HG03457 (cell line): ENCODE results near the gene CR1.
"Not testable (repeated sequence)": the region's sequence is repeated elsewhere in the genome, so short reads cannot be mapped to it uniquely, and the experiment has no call there.

ENCODE experiments used
- ATAC-seq: cut with Tn5 transposase; IDR thresholded peaks from one replicate; pipeline ENCODE4 v1.9.1; 2021; ENCODE audit warnings: moderate number of reproducible peaks; ENCODE audit not compliant: unreplicated experiment

Gene CR1

DNA sequence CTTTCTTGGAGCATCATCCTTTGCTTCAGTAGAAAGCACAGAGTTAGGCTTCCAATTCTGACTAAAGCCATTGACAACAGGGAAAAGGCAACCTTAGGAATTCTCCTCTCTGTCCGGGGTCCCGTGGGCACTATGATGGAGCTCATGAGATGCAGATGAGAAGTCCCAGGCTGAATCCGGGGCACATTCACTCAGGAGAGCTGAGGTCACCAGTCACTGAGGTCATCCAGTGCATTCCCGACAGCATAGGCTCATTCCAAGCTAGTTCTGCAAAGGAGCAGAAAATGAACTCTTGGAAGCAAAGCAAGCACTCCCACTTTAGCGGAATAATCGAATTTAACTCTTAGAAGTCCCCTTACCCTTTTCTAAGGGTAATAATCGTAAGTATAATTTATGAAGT lies 6.8 kb downstream of the CR1 start:
- no peak for ATAC-seq

DNA sequence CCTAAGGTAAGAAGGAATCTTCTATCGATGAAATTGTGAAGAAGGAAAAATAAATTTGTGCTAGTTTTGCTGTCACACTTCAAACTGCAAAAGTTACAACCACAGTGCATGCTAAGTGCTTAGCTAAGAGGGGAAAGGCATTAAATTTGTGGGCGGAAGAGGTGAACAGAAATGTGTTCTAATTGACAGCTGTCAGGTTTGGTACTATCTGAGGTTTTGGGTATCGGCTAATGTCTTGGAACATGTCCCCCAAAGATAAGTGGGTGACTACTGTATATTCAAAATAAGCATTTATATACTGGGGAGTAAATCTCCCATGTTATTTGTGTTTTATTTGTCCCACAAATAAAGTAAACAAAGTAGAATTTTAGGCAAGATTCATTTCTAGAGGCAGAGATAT lies 8.0 kb downstream of the CR1 start:
- no peak for ATAC-seq

GRCh38 chr1:207504438-207504837 lies 8.5 kb downstream of the CR1 start:
- ATAC-seq: no peak

GRCh38 chr1:207510444-207510843 lies 14.5 kb downstream of the CR1 start:
- no peak for ATAC-seq

DNA sequence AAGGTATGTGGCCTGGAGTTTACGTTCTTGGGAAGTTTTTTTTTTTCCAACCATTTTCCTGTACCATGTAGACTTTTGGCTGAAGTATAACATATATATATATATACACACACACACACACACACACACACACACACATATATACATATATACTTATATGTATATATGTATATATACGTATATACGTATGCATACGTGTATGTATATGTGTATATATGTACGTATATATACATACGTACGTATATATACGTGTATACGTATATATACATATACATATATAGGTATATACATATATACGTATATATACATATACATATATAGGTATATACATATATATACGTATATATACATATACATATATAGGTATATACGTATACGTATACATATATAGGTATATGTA lies 18.9 kb downstream of the CR1 start:
- ATAC-seq: no peak

DNA sequence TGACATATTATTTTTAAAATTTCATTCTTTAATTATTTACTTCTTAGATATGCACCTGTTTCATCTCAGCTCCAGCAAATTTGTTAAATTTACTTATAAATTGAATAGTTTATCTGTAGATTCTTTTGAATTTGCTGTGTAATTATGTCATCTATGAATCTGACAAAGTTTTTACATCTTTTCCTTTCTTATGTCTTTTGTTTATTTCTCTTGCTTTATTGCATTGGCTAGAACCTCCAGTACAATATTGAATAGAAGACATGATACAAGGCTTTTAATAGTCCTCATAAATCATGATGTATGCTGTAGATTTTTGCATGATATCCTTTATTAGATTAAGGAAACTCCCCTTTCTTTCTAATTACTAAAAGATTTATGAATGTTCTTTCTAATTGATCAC lies 20.8 kb downstream of the CR1 start:
- ATAC-seq: no peak

GRCh38 chr1:207518608-207519236 lies 22.8 kb downstream of the CR1 start:
- ATAC-seq: no peak

DNA sequence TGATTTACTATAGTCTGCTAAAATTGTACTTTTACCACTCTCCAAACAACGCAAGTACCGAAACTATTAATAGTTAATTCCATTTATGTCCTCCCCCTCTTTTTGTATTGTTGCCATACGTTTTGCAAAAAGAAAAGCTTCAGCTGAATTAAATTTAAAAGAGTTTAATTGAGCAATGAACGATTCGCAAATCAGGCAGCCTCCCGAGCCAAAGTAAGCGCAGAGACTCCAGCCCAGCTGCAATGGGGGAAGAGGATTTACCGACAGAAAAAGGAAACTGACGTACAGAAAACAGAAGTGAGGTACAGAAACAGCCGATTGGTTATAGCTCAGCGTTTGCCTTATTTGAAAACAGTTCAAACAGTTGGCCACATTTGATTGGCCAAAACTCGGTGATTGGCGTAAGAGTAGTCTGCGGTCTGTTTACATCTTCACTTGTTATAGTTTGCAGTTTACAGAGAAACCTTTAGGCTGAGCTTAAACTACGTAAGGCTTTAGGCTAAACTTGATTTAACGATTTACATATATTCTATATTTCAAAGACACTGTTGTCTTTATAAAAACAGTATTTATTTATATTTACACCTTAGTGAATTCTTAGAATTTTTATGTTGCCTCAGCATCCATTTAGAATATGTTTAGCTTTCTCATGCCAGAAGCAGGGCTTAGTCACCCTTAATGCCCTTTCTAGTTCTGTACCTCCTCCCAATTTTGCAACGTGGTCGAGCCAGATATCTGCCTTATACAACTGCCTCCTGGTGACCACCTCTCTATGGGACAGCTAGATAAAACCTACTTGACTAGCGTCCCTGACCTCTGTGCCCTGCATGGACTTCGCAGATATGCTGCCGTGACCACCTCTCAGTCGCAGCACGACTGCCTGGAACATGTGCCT lies 23.8 kb downstream of the CR1 start:
- ATAC-seq: no peak

DNA sequence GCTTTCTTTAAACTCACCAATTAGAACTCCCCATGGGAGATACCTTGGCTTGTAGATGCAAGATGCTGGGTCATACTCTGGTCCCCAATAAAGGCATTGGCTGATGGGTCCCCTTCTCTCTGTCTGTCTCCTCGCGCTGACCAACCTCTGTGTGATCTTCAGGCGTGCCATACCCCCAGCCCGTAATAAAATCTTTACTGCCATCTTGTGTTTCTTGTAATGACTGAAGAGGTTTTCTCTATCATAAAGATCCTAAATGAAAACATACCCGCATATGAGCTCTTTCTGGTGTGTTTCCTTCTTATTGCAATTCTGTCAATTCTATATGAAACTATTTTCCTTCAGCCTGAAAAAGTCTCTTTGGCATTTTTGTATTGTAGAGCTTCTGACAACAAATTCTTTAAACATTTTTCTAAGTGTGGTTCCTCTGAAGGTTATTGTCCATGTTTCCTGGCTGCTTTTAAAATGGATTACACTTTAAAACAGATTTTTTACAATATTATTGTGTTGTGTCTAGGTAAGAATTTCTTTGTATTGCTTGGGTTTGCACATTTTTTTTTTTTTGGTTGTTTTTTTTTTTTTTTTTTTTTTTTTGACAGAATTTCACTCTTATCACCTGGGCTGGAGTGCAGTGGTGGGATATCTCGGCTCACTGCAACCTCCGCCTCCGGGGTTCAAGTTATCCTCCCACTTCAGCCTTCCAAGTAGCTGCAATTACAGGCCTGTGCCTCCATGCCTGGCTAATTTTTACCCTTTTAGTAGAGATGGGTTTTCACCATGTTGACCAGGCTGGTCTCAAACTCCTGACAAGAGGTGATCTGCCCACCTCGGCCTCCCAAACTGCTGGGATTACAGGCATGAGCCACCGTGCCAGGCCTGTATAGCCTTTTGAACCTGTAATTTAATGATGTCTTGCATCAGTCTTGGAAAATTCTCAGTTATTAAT lies 24.7 kb downstream of the CR1 start:
- ATAC-seq: not testable (repeated sequence)

- not testable (repeated sequence) for ATAC-seq
Measured at GRCh38 chr1:207525239-207525638, 29.3 kb downstream of the CR1 start.

DNA sequence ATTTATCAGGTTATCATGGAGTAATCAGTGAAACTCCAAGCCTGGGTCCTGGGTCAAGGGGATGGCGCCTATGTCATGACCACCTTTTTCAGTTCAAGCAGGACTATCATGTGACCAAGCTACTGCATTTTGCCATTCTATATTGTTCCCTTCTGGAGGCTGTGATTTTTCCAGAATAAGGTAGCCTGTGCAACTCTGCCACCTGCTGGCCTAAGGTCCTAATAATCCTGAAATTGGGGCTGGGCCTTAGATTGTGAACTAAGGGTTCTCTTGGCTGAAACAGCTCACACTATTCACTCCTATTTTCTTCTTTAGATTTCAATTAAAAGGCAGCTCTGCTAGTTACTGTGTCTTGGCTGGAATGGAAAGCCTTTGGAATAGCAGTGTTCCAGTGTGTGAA lies 32.4 kb downstream of the CR1 start:
- ATAC-seq: not testable (repeated sequence)

DNA sequence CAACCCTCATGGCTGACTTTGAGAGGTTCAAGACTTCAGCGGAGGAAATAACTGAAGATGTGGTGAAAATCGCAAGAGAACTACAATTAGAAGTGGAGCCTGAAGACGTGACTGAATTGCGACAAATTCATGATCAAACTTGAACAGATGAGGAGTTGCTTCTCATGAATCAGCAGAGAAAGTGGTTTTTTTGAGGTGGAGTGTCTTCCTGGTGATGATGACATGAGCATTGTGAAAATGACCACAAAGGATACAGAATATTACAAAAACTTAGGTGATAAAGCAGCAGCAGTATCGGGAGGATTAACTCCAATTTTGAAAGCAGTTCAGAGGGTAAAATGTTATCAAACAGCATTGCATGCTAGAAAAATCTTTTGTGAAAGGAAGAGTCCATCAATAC lies 40.3 kb downstream of the CR1 start:
- not testable (repeated sequence) for ATAC-seq

DNA sequence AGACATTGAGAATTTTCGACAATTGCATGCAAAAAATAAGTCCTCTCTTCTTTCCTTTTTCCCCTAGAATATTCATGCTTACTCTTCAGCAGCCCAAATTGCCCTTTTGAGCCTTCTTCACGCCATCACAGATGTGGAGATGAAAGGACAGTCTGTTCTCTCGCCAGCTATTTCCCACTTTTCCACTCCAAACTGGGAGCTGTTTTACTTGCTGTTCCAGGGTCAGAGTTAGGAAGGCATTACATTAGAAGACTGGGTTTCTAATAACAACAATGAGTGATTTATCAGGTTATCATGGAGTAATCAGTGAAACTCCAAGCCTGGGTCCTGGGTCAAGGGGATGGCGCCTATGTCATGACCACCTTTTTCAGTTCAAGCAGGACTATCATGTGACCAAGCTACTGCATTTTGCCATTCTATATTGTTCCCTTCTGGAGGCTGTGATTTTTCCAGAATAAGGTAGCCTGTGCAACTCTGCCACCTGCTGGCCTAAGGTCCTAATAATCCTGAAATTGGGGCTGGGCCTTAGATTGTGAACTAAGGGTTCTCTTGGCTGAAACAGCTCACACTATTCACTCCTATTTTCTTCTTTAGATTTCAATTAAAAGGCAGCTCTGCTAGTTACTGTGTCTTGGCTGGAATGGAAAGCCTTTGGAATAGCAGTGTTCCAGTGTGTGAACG lies 50.9 kb downstream of the CR1 start:
- ATAC-seq: not testable (repeated sequence)

DNA sequence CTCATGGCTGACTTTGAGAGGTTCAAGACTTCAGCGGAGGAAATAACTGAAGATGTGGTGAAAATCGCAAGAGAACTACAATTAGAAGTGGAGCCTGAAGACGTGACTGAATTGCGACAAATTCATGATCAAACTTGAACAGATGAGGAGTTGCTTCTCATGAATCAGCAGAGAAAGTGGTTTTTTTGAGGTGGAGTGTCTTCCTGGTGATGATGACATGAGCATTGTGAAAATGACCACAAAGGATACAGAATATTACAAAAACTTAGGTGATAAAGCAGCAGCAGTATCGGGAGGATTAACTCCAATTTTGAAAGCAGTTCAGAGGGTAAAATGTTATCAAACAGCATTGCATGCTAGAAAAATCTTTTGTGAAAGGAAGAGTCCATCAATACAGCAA lies 58.9 kb downstream of the CR1 start:
- ATAC-seq: not testable (repeated sequence)

DNA sequence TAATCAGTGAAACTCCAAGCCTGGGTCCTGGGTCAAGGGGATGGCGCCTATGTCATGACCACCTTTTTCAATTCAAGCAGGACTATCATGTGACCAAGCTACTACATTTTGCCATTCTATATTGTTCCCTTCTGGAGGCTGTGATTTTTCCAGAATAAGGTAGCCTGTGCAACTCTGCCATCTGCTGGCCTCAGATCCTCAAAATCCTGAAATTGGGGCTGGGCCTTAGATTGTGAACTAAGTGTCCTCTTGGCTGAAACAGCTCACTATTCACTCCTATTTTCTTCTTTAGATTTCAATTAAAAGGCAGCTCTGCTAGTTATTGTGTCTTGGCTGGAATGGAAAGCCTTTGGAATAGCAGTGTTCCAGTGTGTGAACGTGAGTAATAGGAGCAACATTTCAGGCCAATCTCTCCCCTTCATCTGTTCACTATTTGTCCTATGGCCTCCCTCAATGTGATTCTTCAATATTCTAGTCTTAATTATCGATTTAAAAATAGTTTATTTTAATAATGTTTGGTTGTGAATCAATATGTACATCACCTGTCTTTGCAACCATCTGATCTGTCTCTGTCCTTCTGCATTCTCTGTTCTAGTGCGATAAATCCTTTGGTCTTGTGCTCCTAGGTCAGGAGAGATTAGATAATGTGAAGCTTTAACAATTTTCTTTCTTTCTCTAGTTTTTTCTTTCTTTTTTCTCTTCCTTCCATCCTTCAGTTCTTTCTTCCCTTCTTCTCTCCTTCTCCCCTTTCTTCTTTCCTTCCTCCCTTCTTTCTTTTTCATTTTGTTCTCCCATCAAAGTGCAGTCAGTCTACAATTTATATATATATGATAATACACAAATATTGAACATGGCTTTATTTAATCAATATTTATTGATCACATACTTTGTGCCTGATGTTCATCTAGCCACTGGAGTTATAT lies 69.8 kb downstream of the CR1 start:
- no peak for ATAC-seq

DNA sequence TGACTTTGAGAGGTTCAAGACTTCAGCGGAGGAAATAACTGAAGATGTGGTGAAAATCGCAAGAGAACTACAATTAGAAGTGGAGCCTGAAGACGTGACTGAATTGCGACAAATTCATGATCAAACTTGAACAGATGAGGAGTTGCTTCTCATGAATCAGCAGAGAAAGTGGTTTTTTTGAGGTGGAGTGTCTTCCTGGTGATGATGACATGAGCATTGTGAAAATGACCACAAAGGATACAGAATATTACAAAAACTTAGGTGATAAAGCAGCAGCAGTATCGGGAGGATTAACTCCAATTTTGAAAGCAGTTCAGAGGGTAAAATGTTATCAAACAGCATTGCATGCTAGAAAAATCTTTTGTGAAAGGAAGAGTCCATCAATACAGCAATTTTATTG lies 76.0 kb downstream of the CR1 start:
- not testable (repeated sequence) for ATAC-seq

DNA sequence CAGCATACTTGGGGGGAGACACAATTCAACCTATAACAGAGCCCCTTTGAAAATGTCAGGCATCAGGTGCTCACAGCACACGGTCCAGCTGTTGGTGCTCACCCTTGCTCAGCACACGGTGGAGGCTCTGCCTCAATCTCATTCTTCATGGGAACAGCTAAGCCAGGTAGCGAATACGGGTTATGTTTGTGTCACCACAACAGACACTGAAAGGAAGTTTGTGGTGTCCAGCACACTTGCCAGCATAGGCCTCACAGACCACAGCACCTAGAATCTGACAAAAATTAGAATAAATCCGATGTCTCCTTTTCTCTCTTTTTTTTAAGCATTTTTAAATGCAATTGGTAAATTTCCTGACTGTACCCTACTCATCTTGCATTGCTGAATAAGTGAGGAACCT lies 77.1 kb downstream of the CR1 start:
- ATAC-seq: not testable (repeated sequence)

- ATAC-seq: not testable (repeated sequence)
Measured at GRCh38 chr1:207575381-207575780, 79.4 kb downstream of the CR1 start.

DNA sequence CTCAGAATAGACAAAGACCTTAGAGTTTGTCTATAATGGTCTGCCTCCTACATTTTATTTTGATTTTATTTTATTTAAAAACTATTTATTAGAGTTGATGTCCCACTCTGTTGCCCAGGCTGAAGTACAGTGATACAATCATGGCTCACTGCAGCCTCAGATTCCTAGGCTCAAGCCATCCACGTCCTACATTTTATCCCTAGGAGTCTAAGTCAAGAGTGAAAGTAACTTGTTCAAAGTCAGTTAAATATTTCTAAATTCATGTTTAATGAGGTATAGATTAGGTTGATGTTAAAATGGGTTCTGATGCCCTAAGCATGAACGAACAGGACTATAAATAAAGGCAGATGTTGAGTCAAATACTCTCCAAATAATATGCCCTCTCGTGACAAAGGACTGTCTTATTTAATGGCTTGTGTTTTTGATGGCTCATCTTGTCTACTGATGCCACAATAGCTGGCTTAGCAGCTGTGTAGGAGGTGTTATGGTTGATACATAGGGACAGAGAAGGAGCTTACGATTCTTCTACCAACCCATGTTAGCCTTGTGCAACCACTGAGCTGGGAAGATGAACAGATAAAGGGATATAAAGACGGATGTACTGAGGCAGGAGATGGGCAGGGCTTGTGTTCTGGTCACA lies 83.0 kb downstream of the CR1 start:
- ATAC-seq: no peak
